Left ventricle myocardium superior (tissue), 1 donor: ENCODE results near the gene MACROD2. TPM values are rescaled to one million over a fixed set of nuclear protein-coding genes. Genes with fewer than 3 reads are reported as not detected.

Experiments used
- ATAC-seq: fragments of 200-7000 bp; cut with Tn5 transposase; one replicate; pipeline ENCODE4 v1.9.1; 2020; ENCODE audit warnings: mild to moderate bottlenecking, moderate library complexity
- DNase-seq: peaks from one replicate; pipeline ENCODE4 v3.0.0-alpha.2; 2020
- intact Hi-C: fragments of 100-400 bp; cut with micrococcal nuclease; formaldehyde crosslinking; loops from one replicate; pipeline ENCODE4 v1.11.0; 2022
- total RNA-seq: library from RNA; stranded (reverse); fragmentation: NEBNext Ultra II Directional; extraction: Animal tissue kit (Norgen Biotek cat#: 25700); gene quantifications from one replicate; pipeline ENCODE4 v1.2.1, GENCODE V29; 2021
- donor health status: DM: no; HTN: yes; CAD: no; lungs with severe emphysema.

MACROD2 gene
- total RNA-seq, 1 donor from 2014 or later = 3.5 TPM

GRCh38 chr20:14732343-14732742 lies 737.0 kb downstream of the MACROD2 start:
- DNase-seq (no peak), ATAC-seq (no peak)
- intact Hi-C loops = no loop called here

- DNase-seq = no peak
- no peak for ATAC-seq
- intact Hi-C loops = no loop called here
Observed at GRCh38 chr20:14732996-14733395, 737.7 kb downstream of the MACROD2 start.

GRCh38 chr20:14740380-14740779 lies 745.1 kb downstream of the MACROD2 start:
- intact Hi-C loops = no loop called here
- DNase-seq (no peak), ATAC-seq (no peak)

- intact Hi-C loops = no loop called here
Observed at GRCh38 chr20:14741616-14742015, 746.3 kb downstream of the MACROD2 start.

GRCh38 chr20:14744723-14745122 lies 749.4 kb downstream of the MACROD2 start:
- intact Hi-C loops = no loop called here
- no peak for ATAC-seq

More at GRCh38 chr20:14741616-14742015, 746.3 kb downstream of the MACROD2 start:
- ATAC-seq (no peak), DNase-seq (no peak)

GRCh38 chr20:14745830-14746229 lies 750.5 kb downstream of the MACROD2 start:
- no peak for ATAC-seq
- intact Hi-C loops = no loop called here
- no peak for DNase-seq

More at GRCh38 chr20:14744723-14745122, 749.4 kb downstream of the MACROD2 start:
- DNase-seq = no peak

GRCh38 chr20:14751191-14751590 lies 755.9 kb downstream of the MACROD2 start:
- intact Hi-C loops = no loop called here
- DNase-seq (no peak), ATAC-seq (no peak)

- DNase-seq (no peak), ATAC-seq (no peak)
- intact Hi-C loops = no loop called here
Observed at GRCh38 chr20:14757728-14758127, 762.4 kb downstream of the MACROD2 start.

- DNase-seq (no peak), ATAC-seq (no peak)
- intact Hi-C loops = no loop called here
Observed at GRCh38 chr20:14758356-14758755, 763.0 kb downstream of the MACROD2 start.

- ATAC-seq (no peak), DNase-seq (no peak)
- intact Hi-C loops = no loop called here
Observed at GRCh38 chr20:14759979-14760378, 764.7 kb downstream of the MACROD2 start.

- intact Hi-C loops = no loop called here
- ATAC-seq = no peak
- DNase-seq = no peak
Observed at GRCh38 chr20:14761903-14762302, 766.6 kb downstream of the MACROD2 start.

- no peak for DNase-seq
- intact Hi-C loops = no loop called here
- no peak for ATAC-seq
Observed at GRCh38 chr20:14764511-14765369, 769.4 kb downstream of the MACROD2 start.

GRCh38 chr20:14765370-14765701 lies 770.0 kb downstream of the MACROD2 start:
- intact Hi-C loops = no loop called here

GRCh38 chr20:14773486-14773885 lies 778.2 kb downstream of the MACROD2 start:
- intact Hi-C loops = no loop called here
- ATAC-seq (no peak), DNase-seq (no peak)

More at GRCh38 chr20:14765370-14765701, 770.0 kb downstream of the MACROD2 start:
- ATAC-seq (no peak), DNase-seq (no peak)

- DNase-seq (no peak), ATAC-seq (no peak)
- intact Hi-C loops = no loop called here
Observed at GRCh38 chr20:14775778-14776177, 780.5 kb downstream of the MACROD2 start.

GRCh38 chr20:14777591-14777990 lies 782.3 kb downstream of the MACROD2 start:
- ATAC-seq = no peak
- DNase-seq = no peak
- intact Hi-C loops = no loop called here

- DNase-seq (no peak), ATAC-seq (no peak)
- intact Hi-C loops = no loop called here
Observed at GRCh38 chr20:14778096-14778495, 782.8 kb downstream of the MACROD2 start.

GRCh38 chr20:14778875-14779274 lies 783.6 kb downstream of the MACROD2 start:
- ATAC-seq = no peak
- intact Hi-C loops = no loop called here
- no peak for DNase-seq

- ATAC-seq (no peak), DNase-seq (no peak)
- intact Hi-C loops = no loop called here
Observed at GRCh38 chr20:14780508-14780907, 785.2 kb downstream of the MACROD2 start.

- no peak for DNase-seq
- no peak for ATAC-seq
- intact Hi-C loops = no loop called here
Observed at GRCh38 chr20:14782731-14783130, 787.4 kb downstream of the MACROD2 start.

GRCh38 chr20:14783766-14784165 lies 788.5 kb downstream of the MACROD2 start:
- intact Hi-C loops = no loop called here
- no peak for DNase-seq
- ATAC-seq = no peak
